EL (cell line): ENCODE results near the gene ARHGEF12.

Experiments used
- DNase-seq: peaks from one replicate; pipeline ENCODE4 v3.0.0-alpha.2; 2016

The ARHGEF12 gene

DNA sequence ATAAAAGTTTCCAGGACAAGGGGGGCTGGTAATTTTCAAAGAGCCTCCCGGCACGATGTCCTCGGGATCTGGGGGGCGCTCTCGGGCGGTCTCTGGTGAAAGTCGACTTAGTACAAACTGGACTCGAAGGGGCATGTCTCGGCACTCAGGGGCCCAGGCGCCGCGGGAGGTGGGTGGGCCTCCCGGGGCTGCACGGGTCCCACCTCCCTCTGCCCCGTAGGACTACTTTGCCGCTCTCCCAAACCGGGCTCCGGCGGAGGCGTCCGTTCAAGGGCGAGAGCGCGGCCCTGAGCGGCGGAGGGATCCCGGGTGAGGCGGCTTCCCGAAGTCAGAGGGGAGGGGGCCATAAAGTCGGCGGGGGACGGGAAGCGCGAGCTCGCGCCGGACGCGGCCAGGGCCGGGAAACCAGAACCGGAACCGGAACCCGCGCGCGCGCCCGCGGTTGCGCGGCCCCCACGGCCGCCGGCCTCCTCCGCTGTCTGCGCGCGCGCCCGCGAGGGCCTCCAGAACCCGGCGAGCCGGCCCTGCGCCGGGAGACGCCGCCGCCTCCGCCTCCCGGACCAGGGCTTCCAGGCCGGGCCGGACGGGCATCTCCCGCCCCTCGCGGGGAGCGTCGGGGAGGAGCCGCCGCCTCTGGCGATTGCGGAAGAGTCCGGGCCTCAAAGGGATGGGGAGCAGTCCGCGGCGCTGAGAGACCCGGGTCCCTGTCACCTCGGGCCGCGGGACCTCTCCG is at the start of gene ARHGEF12:
Gene ARHGEF12 (plus strand): TSS at position 506 of the 733 bp plus-strand sequence. CDS start 831 bp downstream, outside the sequence.
- peak; percentile 97 for DNase-seq

DNA sequence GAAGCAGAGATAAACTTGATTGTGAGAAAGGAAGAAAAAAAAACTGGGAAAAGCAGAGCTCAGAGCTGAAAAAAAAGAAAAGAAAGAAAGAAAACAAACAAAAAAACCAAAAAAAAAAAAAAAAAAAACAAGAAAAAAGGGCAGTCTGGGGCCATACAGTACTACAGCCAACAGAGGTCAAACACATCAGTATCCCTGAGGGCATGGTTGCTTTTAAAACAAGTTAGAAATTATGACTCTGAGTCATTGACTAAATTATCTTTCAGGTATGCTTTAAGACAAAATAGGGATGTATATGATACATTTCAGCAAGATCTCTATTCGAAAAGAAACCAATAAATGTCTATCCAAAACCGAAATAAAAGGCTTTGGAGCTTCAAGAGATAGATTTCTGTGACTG is 48.2 kb upstream of the ARHGEF12 start:
- DNase-seq = no peak

DNA sequence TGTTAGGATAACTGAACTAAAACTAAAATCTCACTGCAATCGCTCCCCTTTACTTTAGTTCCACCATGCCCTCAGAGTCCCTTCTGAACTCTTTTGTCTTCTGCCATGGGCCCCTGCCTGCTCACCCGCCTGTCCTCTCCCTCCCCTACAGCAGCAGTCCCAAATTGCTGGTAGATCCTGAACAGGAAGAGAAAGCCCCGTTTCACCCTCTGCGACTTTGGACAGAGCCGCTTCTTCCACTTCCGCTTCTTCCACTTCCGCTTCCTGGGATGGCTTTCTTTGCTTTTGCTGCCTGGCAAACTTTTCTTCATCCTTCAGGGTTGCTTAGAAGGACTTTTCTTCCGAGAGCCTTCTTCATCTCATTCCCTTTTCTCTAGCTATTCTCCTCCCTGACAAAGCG is 46.8 kb upstream of the ARHGEF12 start:
- no peak for DNase-seq

GRCh38 chr11:120290956-120291355 is 45.3 kb upstream of the ARHGEF12 start:
- DNase-seq = no peak

- no peak for DNase-seq
Observed at GRCh38 chr11:120293038-120293800, 43.0 kb upstream of the ARHGEF12 start.

- DNase-seq = no peak
Observed at GRCh38 chr11:120294096-120294495, 42.1 kb upstream of the ARHGEF12 start.

GRCh38 chr11:120295099-120295498 is 41.1 kb upstream of the ARHGEF12 start:
- DNase-seq = no peak

DNA sequence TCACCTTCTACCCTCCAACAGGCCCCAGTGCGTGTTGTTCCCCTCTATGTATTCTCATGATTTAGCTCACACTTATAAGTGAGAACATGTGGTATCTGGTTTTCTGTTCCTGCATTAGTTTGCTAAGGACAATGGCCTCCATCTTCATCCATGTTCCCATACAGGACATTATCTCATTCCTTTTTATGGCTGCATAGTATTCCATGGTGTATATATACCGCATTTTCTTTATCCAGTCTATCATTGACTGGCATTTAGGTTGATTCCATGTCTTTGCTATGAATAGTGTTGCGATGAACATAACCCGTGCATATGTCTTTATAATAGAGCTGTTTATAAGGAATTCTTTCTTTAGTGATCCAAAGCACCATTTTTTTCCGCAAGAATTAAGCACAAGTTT is 39.7 kb upstream of the ARHGEF12 start:
- no peak for DNase-seq

DNA sequence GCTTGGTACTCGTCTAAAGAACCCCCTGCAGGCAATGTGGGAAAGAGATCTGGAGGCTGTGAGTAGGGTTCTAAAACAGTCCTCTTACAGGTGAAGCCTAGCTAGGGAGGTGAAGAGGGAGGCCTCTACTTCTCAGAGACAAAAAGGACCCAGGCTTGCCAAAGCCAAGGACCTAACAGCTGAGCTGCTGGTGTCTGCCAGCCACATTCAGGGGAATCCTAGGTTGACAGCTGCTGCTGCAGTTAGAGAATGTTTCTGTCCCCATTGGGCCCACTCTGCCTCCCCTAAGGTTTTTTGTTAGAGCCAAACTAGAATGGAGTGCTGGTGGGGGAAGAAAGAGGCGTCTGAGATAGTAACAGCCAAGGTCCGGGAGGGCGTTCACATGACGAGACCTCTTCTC is 37.8 kb upstream of the ARHGEF12 start:
- DNase-seq = no peak

DNA sequence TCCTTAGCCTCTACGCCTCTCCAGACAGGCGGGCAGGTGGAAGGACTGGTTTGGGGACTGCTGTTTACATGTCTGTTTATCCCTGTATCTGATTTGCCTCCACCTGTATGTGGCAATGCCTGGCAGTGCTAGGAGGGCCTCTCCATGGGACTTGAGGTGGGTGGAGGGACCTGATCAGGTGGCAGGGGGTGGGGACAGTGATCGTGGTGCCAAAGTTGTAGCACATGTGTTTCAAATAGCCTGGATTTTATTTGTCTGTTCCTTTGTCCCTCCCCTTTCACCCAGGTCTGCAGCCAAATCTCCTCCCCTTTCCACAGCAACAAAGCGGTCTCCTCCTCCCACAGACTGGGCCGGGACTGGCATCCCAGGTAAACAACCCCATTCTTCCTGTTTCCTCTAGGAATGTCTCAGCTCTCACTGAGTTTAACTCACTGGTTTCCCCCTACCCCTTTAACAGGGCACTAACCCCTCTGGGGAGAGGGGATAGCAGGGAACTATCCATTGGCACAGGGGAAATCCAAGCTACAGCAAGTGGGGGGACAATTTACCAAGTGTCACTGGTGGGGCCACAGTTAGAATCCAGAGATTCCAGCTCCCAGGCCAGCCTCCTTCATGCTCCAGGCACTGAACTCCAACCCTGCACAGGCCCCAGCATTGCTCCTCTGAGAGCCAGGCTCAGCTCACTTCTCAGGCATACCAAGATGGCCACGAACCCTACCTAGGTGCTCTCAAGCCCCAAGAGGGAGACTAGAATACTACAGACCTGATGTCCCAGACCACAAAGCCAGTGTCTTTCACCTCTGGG is 34.0 kb upstream of the ARHGEF12 start:
- DNase-seq = no peak

DNA sequence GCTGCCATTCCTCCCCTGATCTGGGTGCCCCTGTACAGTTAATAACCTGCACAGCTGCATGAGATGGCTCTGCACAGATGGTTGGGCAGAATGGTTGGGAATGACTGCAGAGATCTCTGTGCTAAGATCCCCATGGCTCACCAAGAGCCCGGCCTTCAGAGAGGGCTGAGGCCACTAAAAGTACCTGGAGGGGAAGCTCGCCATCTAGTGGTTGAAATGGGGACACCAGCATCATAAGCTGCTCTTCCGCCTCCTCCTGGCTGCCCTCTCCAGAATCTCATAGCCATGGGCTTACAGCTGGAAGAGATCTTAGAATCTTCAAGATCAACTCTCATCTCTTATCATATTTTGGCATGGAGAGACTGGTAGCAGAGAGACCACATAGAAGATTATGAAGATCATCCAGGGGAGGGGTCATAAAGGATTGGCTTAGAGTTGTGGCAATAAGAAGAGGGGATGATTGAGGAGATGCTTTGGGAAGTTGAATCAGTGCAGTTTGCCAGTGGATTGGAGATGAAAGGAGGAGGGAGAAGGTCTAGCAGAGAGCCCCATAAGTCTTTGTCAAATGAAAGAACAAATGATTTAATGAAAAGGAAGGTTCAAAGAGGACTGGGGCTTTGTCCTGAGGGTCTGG is 33.1 kb upstream of the ARHGEF12 start:
- DNase-seq = peak; percentile 79

DNA sequence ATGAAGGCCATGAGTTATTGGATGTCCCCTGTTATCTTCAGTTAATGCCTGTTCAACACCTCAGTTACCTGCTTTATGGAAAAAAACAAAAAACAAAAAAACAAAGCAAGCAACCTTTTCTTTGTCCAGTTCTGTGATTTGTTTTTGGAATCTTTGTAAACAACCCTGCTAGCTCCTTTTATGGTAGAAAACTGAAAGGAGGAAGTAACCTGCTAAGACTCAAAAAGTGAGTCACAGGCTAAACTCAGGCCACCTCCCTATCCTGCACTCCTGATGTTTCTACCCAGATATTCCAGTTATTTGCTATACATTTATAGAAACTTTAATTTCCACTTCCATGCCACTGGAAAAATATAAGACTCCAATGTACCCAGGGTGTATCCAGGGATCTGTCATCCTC is 31.7 kb upstream of the ARHGEF12 start:
- peak; percentile 43 for DNase-seq

DNA sequence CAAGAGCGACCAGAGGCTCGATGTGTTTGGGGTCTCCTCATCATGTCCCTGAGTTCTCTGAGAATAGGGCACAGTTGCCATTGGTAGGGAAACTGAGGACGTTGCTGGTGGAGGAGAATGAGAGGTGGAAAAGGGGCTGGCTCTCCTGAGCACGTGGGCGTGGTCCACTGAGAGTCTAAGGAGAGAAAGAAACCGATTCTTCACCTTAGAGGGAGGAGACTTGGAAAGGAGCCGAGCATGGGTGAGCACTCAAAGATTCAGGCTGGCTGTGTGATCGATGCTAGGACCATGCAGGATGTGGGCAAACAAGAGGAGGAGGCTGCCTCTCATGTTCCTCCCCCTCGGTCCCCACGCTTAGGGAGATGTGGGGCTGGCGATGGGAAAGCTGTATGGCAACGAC is 30.9 kb upstream of the ARHGEF12 start:
- no peak for DNase-seq

- peak; percentile 89 for DNase-seq
Observed at GRCh38 chr11:120306519-120307242, 29.5 kb upstream of the ARHGEF12 start.

DNA sequence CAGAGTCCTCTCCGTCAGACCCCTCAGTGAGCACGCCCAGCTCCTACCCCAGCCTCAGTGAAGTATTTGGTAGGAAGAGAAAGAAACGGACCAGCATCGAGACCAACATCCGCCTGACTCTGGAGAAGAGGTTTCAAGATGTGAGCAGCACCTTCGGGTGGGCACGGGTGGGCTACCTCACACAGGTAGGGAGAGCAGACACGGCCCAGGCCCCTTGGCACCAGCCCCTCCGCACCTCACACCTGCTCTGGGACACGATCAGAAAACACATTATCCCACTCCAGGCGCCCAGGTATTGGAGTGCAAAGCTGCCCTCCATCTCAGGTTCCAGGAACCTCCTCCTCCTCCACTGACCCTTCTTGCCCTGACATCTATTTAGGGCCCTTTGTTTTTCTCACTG is 28.7 kb upstream of the ARHGEF12 start:
- no peak for DNase-seq

DNA sequence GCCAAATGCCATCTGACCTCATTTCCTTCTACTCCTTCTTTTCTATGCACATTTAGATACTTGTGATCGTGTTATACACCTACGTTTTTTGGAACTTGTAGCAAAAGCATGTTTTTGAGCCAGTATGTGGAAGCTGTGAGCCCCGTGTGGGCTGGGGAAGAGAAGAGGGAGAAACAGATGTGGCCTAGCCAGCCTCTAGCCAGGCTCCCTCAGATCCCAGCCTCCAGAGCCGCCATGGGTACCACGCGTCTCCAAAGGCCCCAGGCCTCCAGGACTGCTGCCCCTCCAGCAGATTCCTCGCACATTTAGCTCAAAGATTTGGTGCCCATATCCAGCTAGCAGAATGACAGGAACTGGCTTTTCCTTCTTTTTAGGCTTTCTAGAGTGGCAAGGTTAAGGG is 28.1 kb upstream of the ARHGEF12 start:
- no peak for DNase-seq

DNA sequence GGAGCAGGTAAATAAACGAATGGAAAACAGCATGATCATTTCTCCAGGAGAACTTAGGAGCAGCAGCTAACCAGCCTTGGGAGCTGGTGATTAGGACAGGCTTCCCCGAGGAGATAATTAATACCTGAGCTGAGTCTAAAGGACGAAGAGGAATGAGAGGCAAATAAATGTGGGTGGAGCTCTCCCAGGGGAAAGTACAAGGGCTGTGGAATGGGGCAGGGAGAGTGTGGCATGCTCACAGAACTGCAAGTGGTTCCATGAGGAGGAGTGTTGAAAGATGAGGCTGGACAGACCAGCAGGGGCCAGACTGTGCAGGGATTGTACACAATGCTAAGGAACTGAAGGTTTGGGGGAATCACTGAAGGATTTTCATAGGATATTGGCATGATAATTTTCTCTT is 25.3 kb upstream of the ARHGEF12 start:
- no peak for DNase-seq

GRCh38 chr11:120314861-120315260 is 21.4 kb upstream of the ARHGEF12 start:
- no peak for DNase-seq

GRCh38 chr11:120316880-120317688 is 19.1 kb upstream of the ARHGEF12 start:
- DNase-seq = no peak

DNA sequence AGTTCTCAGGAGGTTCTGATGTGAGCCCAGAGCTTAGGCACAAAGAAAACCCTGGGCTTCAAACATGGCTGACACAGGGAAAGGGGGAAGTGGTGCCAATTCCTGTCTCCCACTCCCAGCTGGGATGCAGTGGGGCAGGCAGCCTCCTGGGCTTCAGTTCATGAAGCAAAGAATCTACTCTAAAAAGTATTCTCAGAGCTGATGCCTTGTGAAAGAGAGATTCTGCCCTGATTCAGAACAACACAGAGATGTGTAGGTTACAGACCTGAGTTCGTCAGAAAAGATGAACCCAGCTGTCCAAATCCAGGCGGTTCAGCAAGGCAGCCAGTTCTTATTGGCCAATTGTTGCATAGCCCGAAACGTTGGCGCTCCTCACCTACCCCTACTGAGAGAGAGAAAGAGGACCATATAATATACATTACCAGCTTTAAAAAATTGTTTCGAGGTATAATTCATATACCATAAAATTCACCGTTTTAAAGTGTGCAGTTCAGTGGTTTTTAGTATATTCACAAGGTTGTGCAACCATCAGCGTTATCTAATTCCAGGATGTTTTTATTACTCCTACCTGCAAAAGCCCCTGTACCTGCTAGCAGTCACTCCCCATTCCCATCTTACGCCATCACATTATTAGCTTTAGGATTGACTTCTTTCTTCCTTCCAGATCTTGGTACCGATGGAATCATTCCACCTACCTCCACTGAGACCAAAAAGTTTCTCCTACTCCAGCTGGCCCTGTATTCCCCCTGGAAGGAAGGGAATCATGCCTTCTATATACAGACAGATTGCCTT is 18.3 kb upstream of the ARHGEF12 start:
- no peak for DNase-seq

- DNase-seq = no peak
Observed at GRCh38 chr11:120318906-120319305, 17.3 kb upstream of the ARHGEF12 start.
